ENCODE measurements around the gene SUGCT. TPM values are rescaled to one million over a fixed set of nuclear protein-coding genes. Genes with fewer than 3 reads are reported as not detected.

Gene SUGCT
- total RNA-seq, 3 donors from 2014 or later (not counting 1 experiment from before 2014, with no cell fraction given), result 0.40 to 0.59 TPM; not detected in 1

- TF ChIP-seq CTCF (IDR thresholded peaks at IDR 0.05), result no peak
- ATAC-seq (no peak), DNase-seq (no peak)
- H3K27ac ChIP-seq (ENCODE audit: low read length), result no peak overlapping the region
- H3K27me3 Mint-ChIP-seq (ENCODE audit: low read depth in 2 of 2), result peaks cover 0 to 3% of the 10 kb centered on the region in 2 donors
- peaks cover 3% of the 10 kb centered on the region in 2 donors for H3K9me3 Mint-ChIP-seq
- no peaks in the 10 kb centered on the region for H3K4me1 Mint-ChIP-seq
- H3K9me3 ChIP-seq (ENCODE audit: control insufficient read depth, insufficient read depth, low read length), result no peaks in the 10 kb centered on the region
- no peak overlapping the region for H3K27ac Mint-ChIP-seq
- no peaks in the 10 kb centered on the region for H3K36me3 Mint-ChIP-seq
- 75% methylated on average over 5 of the region's 6 CpGs for WGBS (ENCODE audit: insufficient coverage)
- H3K4me1 ChIP-seq (ENCODE audit: control insufficient read depth, insufficient read depth, low read length), result no peaks in the 10 kb centered on the region
- intact Hi-C loops (cut with micrococcal nuclease), result no loop called here
- H3K4me3 Mint-ChIP-seq, result no peak overlapping the region
- H3K27me3 ChIP-seq (ENCODE audit: control insufficient read depth, insufficient read depth, low read length), result no peaks in the 10 kb centered on the region
- no peak overlapping the region for H3K4me3 ChIP-seq (ENCODE audit: low read length)
- no peaks in the 10 kb centered on the region for H3K36me3 ChIP-seq (ENCODE audit: control insufficient read depth, insufficient read depth, low read length)
Observed at GRCh38 chr7:40283391-40283790, 148.6 kb downstream of the SUGCT start.

- no peaks in the 10 kb centered on the region for H3K36me3 ChIP-seq (ENCODE audit: control insufficient read depth, insufficient read depth, low read length)
- Mint-ChIP-seq H3K27me3 (ENCODE audit: low read depth in 2 of 2) (peaks cover 0 to 3% of the 10 kb centered on the region in 2 donors), H3K27ac (no peak overlapping the region), H3K9me3 (no peaks in the 10 kb centered on the region), H3K4me3 (no peak overlapping the region), H3K36me3 (no peaks in the 10 kb centered on the region), H3K4me1 (no peaks in the 10 kb centered on the region)
- no peaks in the 10 kb centered on the region for H3K27me3 ChIP-seq (ENCODE audit: control insufficient read depth, insufficient read depth, low read length)
- WGBS (ENCODE audit: insufficient coverage), result no CpG with 5 or more reads among the region's 2 CpGs
- DNase-seq (no peak), ATAC-seq (no peak)
- no peak overlapping the region for H3K4me3 ChIP-seq (ENCODE audit: low read length)
- no peaks in the 10 kb centered on the region for H3K4me1 ChIP-seq (ENCODE audit: control insufficient read depth, insufficient read depth, low read length)
- no peak for TF ChIP-seq CTCF (IDR thresholded peaks at IDR 0.05)
- intact Hi-C loops (cut with micrococcal nuclease), result no loop called here
- no peak overlapping the region for H3K27ac ChIP-seq (ENCODE audit: low read length)
- H3K9me3 ChIP-seq (ENCODE audit: control insufficient read depth, insufficient read depth, low read length), result no peaks in the 10 kb centered on the region
Observed at GRCh38 chr7:40288827-40289226, 154.0 kb downstream of the SUGCT start.

- intact Hi-C loops (cut with micrococcal nuclease), result no loop called here
- Histone ChIP-seq H3K27me3 (ENCODE audit: control insufficient read depth, insufficient read depth, low read length) (no peaks in the 10 kb centered on the region), H3K4me3 (ENCODE audit: low read length) (no peak overlapping the region), H3K27ac (ENCODE audit: low read length) (no peak overlapping the region), H3K4me1 (ENCODE audit: control insufficient read depth, insufficient read depth, low read length) (no peaks in the 10 kb centered on the region), H3K36me3 (ENCODE audit: control insufficient read depth, insufficient read depth, low read length) (no peaks in the 10 kb centered on the region), H3K9me3 (ENCODE audit: control insufficient read depth, insufficient read depth, low read length) (no peaks in the 10 kb centered on the region)
- DNase-seq, result no peak
- ATAC-seq, result no peak
- WGBS (ENCODE audit: insufficient coverage), result 80% methylated on average over 1 of the region's 1 CpG
- H3K27me3 Mint-ChIP-seq (ENCODE audit: low read depth in 2 of 2), result peaks cover 0 to 5% of the 10 kb centered on the region in 2 donors
- no peaks in the 10 kb centered on the region for H3K4me1 Mint-ChIP-seq
- H3K36me3 Mint-ChIP-seq, result no peaks in the 10 kb centered on the region
- no peaks in the 10 kb centered on the region for H3K9me3 Mint-ChIP-seq
- no peak for TF ChIP-seq CTCF (IDR thresholded peaks at IDR 0.05)
- H3K4me3 Mint-ChIP-seq, result no peak overlapping the region
- no peak overlapping the region for H3K27ac Mint-ChIP-seq
Observed at GRCh38 chr7:40297741-40298311, 163.0 kb downstream of the SUGCT start.

- Mint-ChIP-seq H3K27me3 (ENCODE audit: low read depth in 2 of 2) (peaks cover 0 to 5% of the 10 kb centered on the region in 2 donors), H3K4me1 (no peaks in the 10 kb centered on the region), H3K9me3 (no peaks in the 10 kb centered on the region), H3K4me3 (no peak overlapping the region), H3K36me3 (no peaks in the 10 kb centered on the region), H3K27ac (no peak overlapping the region)
- Histone ChIP-seq H3K36me3 (ENCODE audit: control insufficient read depth, insufficient read depth, low read length) (no peaks in the 10 kb centered on the region), H3K9me3 (ENCODE audit: control insufficient read depth, insufficient read depth, low read length) (no peaks in the 10 kb centered on the region), H3K27ac (ENCODE audit: low read length) (no peak overlapping the region), H3K4me1 (ENCODE audit: control insufficient read depth, insufficient read depth, low read length) (no peaks in the 10 kb centered on the region), H3K4me3 (ENCODE audit: low read length) (no peak overlapping the region), H3K27me3 (ENCODE audit: control insufficient read depth, insufficient read depth, low read length) (no peaks in the 10 kb centered on the region)
- ATAC-seq (no peak), DNase-seq (no peak)
- WGBS (ENCODE audit: insufficient coverage), result 100% methylated on average over 1 of the region's 2 CpGs
- TF ChIP-seq CTCF (IDR thresholded peaks at IDR 0.05), result no peak
- intact Hi-C loops (cut with micrococcal nuclease), result no loop called here
Observed at GRCh38 chr7:40298421-40298820, 163.6 kb downstream of the SUGCT start.
